Amniotic epithelial cell (primary cell): Measurements from ENCODE around the gene ATXN10.
"Not testable (repeated sequence)": the region's sequence is repeated elsewhere in the genome, so short reads cannot be mapped to it uniquely, and the experiment has no call there.

ENCODE experiments used
- DNase-seq: peaks from one replicate; pipeline ENCODE4 v3.0.0-alpha.2; 2010; ENCODE audit warnings: low read depth

ATXN10 gene, protein sequence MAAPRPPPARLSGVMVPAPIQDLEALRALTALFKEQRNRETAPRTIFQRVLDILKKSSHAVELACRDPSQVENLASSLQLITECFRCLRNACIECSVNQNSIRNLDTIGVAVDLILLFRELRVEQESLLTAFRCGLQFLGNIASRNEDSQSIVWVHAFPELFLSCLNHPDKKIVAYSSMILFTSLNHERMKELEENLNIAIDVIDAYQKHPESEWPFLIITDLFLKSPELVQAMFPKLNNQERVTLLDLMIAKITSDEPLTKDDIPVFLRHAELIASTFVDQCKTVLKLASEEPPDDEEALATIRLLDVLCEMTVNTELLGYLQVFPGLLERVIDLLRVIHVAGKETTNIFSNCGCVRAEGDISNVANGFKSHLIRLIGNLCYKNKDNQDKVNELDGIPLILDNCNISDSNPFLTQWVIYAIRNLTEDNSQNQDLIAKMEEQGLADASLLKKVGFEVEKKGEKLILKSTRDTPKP

DNA sequence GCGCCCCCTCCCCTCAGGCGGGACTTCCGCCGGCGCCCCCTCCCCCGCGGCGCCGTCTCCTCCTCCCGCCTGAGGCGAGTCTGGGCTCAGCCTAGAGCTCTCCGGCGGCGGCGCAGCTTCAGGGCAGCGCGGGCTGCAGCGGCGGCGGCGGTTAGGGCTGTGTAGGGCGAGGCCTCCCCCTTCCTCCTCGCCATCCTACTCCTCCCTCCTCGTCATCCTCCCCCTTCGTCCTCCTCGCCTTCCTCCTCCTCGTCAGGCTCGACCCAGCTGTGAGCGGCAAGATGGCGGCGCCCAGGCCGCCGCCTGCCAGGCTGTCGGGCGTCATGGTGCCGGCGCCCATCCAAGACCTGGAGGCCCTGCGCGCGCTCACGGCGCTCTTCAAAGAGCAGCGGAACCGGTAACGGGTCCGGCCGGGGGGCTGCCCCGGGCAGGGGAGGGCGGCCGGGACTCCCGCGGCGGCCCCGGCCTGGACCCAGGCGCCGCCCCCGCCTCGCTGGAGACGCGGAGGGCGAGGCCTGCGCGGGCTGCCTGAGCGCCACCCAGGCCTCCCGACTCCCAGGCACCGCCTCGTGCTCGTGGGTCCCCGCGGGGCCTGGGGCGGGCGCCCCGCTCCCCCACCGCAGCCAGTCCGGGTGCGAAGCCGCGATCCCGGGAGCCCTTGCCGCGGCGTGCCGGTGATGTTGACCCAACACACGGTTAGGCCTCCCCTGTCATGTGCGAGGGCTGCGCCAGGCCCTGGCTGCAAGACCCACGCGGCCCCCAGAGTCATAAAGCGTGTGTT, at the start of gene ATXN10:
ATXN10 (plus strand) TSS at position 52 of the 781 bp plus-strand sequence; CDS start at position 282, 230 bp downstream.
- peak; percentile 73 for DNase-seq

DNA sequence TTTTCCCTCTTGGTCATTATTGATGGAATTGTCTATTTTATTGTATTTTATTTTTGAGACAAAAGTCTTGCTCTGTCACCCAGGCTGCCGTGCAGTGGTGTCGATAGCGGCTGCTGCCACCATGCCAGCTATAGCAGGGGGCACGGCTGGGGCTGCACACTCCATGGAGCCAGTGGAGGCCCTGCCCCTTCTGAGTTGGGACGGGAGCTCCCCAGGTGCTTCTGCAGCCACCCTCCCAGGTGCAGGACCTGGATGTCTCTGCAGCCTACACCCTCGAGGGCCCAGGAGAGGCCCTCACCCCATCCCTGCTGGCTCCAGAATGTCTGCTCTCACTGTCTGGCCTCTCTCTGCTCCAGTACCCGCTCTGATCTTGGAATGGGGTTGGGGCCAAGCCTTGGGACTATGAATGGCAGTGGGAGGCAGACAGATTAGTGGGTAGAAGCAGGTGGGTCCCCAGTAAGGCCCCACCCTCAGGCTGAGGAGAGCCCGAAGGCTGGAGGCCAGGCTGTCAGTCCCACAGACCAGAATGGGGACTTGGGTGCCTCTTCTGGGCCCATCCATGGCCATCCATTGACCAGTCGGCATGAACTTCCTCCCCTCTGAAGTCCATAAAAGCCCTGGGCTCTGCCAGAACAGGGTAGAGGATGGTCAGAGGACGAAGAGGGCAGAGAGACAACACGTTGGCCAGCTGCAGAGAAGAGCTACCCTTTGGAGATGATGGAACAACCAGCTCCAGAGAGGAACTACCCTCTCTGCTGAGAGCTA, 49.6 kb upstream of the ATXN10 start:
- DNase-seq, result no peak

DNA sequence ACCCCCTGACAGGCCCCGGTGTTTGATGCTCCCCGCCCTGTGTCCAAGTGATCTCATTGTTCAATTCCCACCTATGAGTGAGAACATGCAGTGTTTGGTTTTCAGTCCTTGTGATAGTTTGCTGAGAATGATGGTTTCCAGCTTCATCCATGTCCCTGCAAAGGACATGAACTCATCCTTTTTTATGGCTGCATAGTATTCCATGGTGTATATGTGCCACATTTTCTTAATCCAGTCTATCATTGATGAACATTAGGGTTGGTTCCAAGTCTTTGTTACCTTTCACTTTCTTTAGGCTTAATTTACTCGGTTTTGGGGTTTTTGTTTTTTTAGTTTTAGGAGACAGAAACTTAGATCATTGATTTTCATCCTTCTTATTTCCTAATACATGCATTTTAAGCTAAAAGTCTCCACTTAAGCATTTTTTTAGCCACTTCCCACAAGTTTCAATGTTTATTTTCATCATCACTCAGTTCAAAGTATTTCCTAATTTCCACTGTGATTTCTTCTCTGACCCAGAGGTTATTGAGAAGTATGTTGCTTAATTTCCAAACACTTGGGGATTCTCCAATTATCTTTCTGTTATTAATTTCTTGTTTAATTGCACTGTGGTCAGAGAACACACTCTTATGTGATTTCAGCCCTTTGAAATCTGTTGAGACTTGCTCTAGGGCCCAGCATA, 48.0 kb upstream of the ATXN10 start:
- not testable (repeated sequence) for DNase-seq

DNA sequence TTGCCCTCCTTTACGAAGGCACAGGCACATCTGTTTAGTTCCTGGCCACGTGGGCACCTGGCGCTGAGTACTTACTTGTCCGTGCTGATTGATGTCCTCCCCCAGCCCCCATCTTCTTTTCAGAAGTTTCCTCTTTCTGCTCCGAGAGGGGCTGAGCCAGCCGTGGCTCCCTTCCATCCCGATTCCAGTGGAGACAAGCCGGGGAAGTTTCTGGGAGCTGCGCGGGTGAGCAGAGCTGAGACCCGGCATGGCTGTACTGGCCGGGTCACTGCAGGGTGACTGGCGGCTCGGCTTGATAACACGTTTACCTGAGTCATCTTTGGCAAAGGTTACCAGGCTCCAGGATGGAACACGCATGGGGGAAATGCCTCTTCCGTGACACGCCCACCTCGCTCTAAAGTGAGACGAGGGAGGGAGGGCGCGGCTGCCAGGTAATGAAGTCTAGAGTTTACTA, 45.4 kb upstream of the ATXN10 start:
- DNase-seq, result no peak

DNA sequence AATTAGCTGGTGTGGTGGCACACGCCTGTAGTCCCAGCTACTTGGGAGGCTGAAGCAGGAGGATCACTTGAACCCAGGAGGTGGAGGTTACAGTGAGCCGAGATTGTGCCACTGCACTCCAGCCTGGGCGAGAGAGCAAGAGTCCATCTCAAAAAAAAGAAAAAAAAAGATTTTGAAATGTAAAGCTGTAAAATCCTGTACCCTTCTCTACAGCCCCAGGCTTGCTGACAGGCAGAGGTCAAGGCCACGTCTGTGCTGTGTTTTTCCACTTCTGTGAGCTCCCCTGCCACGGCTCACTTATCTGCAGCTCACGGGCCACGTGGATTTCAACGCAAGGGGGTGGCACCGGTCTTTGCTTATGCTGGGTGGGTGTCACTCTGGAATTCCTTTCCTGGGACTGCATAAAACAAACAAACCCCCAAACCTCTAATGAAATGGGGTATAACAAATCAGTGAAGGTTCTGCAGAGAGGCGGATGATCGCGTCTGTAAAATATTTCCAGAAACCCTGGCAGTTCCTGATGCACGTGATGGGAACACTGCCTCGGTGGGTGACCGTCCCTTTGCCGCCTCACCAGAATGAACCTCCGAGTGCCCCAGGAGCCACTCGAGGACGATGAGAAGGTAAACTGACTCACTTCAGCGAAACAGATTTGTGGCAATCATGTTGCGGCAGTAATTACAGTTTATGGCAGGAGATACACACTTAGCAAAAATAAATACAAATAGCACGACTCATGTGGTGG, 44.0 kb upstream of the ATXN10 start:
- DNase-seq, result no peak

DNA sequence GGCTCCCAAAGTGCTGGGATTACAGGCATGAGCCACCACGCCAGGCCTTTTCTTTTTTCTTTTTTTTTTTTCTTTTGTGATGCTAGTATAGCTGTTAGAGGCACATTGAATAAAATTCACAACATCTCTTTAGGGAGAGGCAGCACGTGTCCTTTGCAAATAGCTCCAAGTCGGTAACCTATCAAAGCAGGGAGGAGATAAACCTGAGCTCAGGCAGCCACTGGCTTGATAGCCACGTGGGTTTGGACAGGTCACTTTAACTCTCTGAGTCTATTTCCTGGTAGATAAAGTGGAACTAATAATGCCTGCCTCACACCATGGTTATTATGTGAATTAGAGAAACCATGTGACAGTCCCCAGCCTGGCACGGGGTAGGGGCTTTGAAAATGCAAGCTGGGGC, 43.1 kb upstream of the ATXN10 start:
- DNase-seq, result no peak

DNA sequence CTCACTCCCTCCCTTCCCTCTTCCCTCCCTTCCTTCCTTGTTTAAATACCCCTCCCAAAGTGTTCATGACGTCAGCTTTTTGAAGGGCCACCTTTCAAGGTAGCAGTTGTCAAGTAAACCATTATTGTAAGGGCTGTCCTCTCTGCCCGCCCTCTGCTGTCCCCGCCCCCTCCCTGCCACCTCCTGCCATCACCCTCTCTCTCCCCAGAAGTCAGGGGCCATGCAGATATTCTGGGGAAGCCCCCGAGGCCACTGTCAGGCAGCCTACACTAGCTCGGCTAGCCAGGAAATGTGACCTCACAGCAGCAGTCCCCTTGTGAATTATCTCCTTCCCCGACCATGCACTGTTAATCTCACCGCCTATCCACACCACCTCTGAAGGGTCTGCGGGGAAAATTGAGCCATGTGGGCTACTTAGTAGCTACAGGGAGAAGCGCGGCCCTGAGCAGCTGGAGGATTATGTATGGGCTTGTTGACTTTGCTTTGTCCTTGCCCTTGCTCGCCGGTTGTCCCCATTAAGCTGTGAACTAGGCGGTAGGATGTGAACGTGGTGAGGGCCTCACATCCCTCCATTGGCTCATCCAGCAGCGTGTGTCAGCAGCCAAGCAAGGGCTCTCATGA, 42.1 kb upstream of the ATXN10 start:
- no peak for DNase-seq

DNA sequence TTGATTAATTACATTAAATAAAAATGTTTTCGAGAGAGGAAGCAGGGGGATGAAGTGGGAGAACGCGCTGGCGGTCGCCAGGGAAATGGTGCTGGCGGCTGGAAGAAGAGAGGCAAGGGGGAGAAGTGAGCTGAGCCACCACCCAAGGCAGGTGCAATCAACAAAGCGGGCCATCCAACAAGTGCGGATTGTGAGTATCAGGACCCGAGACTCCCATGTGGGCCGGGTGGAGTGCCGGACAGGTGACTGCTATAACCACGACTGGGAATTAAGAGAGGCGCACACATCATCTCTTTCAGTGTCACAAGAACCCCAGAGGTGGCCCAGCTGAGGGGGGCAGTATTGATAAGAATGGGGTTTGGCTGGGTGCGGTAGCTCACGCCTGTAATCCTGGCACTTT, 41.2 kb upstream of the ATXN10 start:
- DNase-seq, result no peak

DNA sequence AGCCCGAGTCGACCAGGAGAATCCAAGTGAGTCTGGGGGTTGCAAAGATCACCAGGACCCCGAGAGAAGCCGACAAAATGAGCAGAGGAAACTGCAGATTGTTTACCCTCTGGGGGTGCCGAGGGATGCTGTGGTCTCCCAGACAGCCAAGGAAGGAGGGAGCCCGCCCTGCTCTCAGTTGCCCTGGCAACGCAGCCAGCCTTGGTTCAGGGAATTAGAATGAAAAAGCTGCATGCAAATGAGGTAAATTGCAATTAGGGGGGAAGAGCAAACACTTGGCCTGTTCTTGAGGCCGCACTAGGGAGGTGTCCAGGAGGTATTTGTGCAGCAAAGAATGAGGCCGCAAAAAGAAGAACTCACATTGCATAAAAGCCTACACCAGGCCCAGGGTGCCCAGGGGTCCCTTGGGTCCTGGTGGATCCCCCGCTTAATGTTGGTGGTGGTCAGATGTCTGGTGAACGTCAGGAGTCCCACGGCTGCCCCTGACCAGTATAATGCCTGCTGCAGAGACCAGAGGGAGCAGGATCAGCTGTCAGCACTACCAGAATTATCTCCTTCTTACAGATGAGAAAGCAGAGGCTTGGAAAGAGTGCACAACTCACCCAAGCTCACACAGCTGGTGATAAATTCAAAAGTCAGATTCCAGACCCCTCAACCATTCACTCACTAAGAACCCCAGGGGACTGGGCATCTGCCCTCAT, 40.3 kb upstream of the ATXN10 start:
- no peak for DNase-seq

DNA sequence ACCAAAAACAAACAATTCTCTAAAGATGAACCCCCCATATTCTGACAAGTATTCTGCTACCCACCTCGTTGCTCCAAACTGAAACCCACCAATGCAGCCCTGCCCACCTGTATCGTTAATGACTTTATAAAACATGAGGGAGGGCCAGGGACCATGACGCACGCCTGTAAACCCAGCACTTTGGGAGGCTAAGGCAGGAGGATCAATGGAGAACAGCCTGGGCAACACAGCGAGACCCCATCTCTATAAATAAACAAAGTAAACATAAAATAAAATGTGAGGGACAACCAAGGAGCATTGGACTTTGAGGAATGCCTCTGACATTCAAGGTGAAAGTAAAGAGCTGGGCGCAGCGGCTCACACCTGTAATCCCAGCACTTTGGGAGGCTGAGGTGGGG, 39.8 kb upstream of the ATXN10 start:
- DNase-seq, result no peak

DNA sequence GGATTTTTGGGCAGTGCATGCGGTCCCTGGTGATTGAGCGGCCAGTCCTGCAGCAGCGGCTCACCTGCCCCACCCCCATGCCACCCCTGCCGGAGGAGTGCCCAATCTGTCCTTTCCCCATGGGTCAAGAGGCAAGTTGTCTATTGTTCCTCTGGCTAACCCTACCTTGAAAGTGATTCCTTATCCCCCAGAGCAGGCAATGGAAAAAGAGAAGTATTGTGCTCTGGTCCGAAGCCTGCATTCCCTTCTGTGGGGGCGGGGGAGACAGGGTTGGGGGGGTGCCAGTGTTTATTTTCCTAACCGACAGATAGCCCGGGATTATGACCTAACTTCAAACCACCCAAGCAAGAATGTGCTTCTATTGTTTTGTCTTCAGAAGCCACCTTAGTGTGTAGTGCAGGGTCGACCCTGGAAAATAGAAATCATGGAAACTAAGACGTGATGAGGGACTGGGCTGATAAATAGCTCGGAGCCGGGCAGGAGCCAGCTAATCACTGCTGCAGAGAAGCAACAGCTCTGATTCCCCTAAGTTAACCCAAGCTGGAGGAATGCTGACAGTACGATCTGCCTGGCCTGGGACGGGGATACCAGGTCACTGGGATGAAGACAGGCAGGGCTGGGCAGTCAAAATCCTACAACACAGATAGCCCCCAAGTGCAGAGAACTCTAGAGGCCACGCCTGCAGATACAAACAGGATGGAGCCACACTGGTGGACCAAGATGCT, 38.7 kb upstream of the ATXN10 start:
- DNase-seq, result peak; percentile 23

DNA sequence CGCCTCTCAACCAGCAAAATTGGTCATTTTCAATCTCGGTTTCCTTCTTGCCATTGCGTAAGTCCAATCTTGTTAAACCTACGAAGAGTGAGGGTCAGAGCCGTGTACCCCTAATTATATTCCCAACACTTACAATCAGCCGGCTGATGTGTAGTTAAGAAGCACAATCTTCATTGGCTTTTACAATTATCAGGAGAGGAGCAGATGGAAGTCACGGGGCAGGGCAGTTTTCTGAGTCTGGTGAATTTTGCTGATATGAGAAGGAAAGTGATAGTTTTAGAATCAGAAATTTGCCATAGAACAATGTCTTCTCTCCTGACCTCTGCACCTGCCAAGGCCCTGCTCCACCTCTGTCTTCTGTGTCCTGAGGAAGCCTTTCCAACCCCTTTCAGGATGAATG, 35.0 kb upstream of the ATXN10 start:
- no peak for DNase-seq

DNA sequence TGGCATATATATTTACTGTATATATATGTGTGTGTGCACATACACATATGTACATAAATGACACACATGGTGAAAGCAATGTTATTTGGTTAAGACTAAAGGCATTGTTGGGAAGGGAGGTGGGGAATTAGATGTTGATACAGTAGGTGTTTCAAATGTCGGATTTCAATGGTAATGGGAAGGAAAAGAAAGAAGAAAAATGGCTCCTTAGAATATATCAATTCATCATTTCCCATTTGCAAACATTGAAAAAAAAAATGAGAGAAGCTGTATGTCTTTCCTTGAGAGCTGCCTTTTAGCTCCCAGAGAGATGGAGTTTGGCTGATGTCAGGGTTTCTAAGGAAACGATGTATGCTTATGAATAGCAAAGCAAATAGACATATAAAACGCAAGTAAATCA, 33.4 kb upstream of the ATXN10 start:
- DNase-seq, result no peak

DNA sequence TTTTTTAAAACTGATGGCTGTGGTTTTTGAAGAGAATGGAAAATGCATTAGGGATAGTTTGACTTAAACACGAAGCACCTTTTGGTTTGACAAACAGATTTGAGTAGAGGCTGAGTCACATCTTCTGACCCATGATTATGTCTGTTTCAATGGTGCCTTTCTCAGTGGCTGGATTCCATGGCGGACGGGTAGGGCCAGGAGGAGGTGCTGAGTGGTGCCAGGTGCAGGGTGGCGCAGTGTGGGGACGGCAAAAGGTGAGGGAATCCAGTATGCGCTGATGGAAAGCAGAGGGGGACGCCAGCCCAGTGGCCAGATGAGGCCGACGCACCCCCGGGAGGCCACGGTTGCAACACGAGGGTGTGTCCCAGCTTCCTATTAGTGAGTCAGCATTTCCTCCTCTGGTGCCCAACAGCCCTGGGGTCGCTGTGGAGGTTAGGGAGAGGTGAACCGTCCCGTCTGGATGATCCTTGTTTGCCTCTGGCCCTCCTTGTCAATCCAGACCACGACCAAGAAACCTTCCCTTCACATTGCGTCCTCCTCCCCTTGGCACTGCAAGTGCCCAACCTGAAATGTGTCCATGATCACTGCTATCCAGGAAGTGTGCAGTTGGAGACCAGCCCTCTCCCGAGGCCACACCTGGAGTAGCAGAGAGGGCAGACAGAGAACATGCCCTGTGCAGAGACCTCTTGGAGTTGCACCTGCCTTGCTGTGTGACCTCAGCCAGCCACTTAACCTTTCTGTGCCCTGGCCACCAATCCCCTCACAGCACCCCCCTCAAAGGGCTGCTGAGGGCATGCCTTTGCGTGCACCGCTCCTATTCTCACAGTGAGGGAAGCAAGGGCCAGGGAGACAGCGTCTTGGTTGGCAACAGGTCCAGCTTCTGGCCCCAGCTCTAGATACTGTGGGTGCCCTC, 32.5 kb upstream of the ATXN10 start:
- peak; percentile 62 for DNase-seq

DNA sequence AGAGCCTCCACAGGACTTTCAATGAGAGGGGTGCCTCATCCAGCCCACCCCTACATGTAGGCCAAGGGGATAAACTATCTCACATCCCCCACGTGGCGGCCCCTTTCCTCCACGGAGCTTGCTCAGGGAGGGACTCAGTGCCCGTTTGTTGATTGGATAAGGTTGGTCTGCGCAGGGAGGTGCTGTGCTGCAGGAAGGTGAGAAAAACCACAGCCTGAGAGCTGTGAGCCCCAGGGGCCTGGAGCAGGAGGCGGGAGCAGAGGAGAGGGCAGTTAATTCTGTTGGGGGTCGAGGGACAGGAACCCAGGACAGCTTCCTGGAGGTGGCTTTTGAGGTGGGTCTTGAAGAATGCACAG, 31.9 kb upstream of the ATXN10 start:
- DNase-seq, result no peak

DNA sequence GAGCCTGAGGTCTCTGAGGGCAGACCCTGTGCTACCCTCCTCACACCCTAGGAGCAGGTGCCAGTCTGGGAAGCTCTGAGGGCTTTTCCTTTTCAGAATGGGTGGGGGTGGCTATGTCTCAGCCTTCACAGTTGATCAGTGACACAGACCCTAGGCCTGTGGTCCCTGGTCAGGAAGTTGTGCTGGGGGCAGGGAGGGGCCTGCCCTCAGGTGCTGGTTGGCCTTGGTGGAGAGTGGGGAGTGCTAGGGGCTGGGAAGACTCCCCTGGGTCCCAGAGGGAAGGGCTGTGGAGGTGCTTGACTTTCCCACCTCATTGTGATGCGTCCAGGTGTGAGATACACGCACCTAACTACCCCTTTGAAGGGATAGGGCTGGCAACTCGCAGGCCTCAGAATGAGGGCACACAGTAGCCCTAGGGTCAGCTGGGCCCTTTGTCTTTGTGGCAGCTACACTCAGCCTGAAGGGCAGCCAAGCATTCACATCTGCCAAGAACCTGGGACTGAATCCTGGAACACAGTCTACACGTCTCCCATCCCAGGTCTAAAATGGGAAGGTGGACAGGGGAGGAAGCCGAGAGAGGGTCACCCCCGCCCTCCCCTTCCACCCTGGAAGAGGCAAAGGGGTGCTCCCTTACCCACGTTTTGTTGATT, 31.2 kb upstream of the ATXN10 start:
- no peak for DNase-seq

DNA sequence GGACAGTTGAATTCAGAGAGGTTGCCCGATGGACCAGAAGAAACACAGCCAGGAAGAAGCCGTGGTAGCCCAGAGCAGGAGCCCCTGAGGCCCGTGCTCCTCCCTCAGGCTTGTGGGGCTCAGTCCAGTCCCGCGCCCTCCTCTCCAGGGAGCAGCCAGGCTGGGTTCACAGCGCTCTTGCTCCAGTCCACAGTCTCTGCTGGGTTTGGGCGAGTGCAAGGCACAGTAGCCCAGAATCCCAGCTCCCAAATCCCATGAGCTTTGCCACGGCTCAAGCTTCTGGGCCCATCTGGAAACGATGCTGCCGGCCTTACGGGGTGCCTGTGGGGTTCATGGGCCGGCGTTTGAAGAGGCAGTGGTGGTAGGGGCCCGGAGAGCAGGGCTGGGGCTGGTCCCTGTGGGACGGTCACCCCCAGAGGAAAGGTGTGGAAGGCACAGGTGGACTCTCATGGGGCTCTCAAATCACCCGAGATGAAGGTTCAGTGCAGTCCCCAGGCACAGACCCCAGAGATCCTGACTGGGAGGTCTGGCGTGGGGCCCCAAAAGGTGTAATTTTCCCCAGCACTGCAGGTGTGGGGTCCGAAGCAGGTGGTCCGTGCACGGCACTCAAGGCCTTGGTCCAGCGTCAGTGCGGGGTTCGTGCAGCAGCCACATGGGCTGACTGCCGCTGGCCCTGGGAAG, 30.6 kb upstream of the ATXN10 start:
- no peak for DNase-seq
